ES-I3 (cell line): ENCODE results near the gene IDI2.
A peak's percentile ranks its signal among the peaks of the same experiment; 100 is the strongest.
"Not testable (repeated sequence)": the region's sequence is repeated elsewhere in the genome, so short reads cannot be mapped to it uniquely, and the experiment has no call there.

Experiments used
- H3K36me3 ChIP-seq: 2 replicates; pipeline ENCODE4 v1.6.1; 2013; ENCODE audit warnings: mild to moderate bottlenecking, low read length, control low read depth, moderate library complexity; ENCODE audit not compliant: insufficient read depth
- H3K4me1 ChIP-seq: 2 replicates; pipeline ENCODE4 v1.6.1; 2013; ENCODE audit warnings: mild to moderate bottlenecking, control low read depth, low read length; ENCODE audit not compliant: insufficient read depth
- H3K9ac ChIP-seq: 2 replicates; pipeline ENCODE4 v1.6.1; 2013; ENCODE audit warnings: low read depth, mild to moderate bottlenecking, low read length, moderate library complexity
- H3K9me3 ChIP-seq: 2 replicates; pipeline ENCODE4 v1.6.1; 2013; ENCODE audit warnings: mild to moderate bottlenecking, low read length, moderate library complexity; ENCODE audit not compliant: control insufficient read depth, insufficient read depth

The IDI2 gene

GRCh38 chr10:1054684-1055083, 29.0 kb upstream of the IDI2 start:
- Histone ChIP-seq H3K4me1 (peaks cover 9% of the 10 kb centered on the region), H3K36me3 (no peaks in the 10 kb centered on the region), H3K9ac (peak overlapping the region; percentile 70; the same call in 1 of the 2 replicates), H3K9me3 (no peaks in the 10 kb centered on the region)

GRCh38 chr10:1050554-1050953, 24.9 kb upstream of the IDI2 start:
- Histone ChIP-seq H3K4me1 (no peaks in the 10 kb centered on the region), H3K36me3 (no peaks in the 10 kb centered on the region), H3K9me3 (no peaks in the 10 kb centered on the region), H3K9ac (peak overlapping the region; percentile 81; the same call in 1 of the 2 replicates)

GRCh38 chr10:1050145-1050544, 24.5 kb upstream of the IDI2 start:
- Histone ChIP-seq H3K9me3 (no peaks in the 10 kb centered on the region), H3K36me3 (no peaks in the 10 kb centered on the region), H3K9ac (peak overlapping the region; percentile 81), H3K4me1 (no peaks in the 10 kb centered on the region)

- Histone ChIP-seq H3K4me1 (no peaks in the 10 kb centered on the region), H3K9ac (peak overlapping the region; percentile 81), H3K9me3 (no peaks in the 10 kb centered on the region), H3K36me3 (no peaks in the 10 kb centered on the region)
These were observed 23.8 kb upstream of the IDI2 start for GRCh38 chr10:1049425-1049958.

GRCh38 chr10:1048732-1049424, 23.2 kb upstream of the IDI2 start, which contains the start of gene IDI1:
Gene IDI1 (minus strand): TSS chr10:1049119. CDS start chr10:1049003, 116 bp downstream.
- Histone ChIP-seq H3K4me1 (no peaks in the 10 kb centered on the region), H3K36me3 (no peaks in the 10 kb centered on the region), H3K9me3 (no peaks in the 10 kb centered on the region), H3K9ac (peak within 1 kb of the TSS; percentile 81)

- Histone ChIP-seq H3K4me1 (no peaks in the 10 kb centered on the region), H3K36me3 (no peaks in the 10 kb centered on the region), H3K9me3 (no peaks in the 10 kb centered on the region), H3K9ac (peak overlapping the region; percentile 81)
These were observed 22.7 kb upstream of the IDI2 start for GRCh38 chr10:1048349-1048731.

GRCh38 chr10:1047937-1048336, 22.3 kb upstream of the IDI2 start:
- H3K9me3 ChIP-seq: no peaks in the 10 kb centered on the region
- no peaks in the 10 kb centered on the region for H3K4me1 ChIP-seq
- H3K36me3 ChIP-seq: no peaks in the 10 kb centered on the region

GRCh38 chr10:1045415-1045814, 19.8 kb upstream of the IDI2 start:
- H3K4me1 ChIP-seq: no peaks in the 10 kb centered on the region
- peaks cover 3% of the 10 kb centered on the region for H3K36me3 ChIP-seq
- H3K9me3 ChIP-seq: no peaks in the 10 kb centered on the region
- H3K9ac ChIP-seq: no peak overlapping the region

More at GRCh38 chr10:1047937-1048336, 22.3 kb upstream of the IDI2 start:
- peak overlapping the region; percentile 81 for H3K9ac ChIP-seq

- H3K9ac ChIP-seq: no peak overlapping the region
These were observed 19.3 kb upstream of the IDI2 start for GRCh38 chr10:1044964-1045363.

GRCh38 chr10:1044146-1044545, 18.5 kb upstream of the IDI2 start:
- Histone ChIP-seq H3K4me1 (no peaks in the 10 kb centered on the region), H3K9ac (no peak overlapping the region), H3K9me3 (no peaks in the 10 kb centered on the region), H3K36me3 (peaks cover 7% of the 10 kb centered on the region)

More at GRCh38 chr10:1044964-1045363, 19.3 kb upstream of the IDI2 start:
- no peaks in the 10 kb centered on the region for H3K9me3 ChIP-seq
- H3K36me3 ChIP-seq: peaks cover 7% of the 10 kb centered on the region
- no peaks in the 10 kb centered on the region for H3K4me1 ChIP-seq

GRCh38 chr10:1043532-1043995, 17.9 kb upstream of the IDI2 start:
- no peaks in the 10 kb centered on the region for H3K4me1 ChIP-seq
- H3K9me3 ChIP-seq: no peaks in the 10 kb centered on the region
- peaks cover 7% of the 10 kb centered on the region for H3K36me3 ChIP-seq
- H3K9ac ChIP-seq: no peak overlapping the region

- H3K9me3 ChIP-seq: no peaks in the 10 kb centered on the region
- peaks cover 7% of the 10 kb centered on the region for H3K36me3 ChIP-seq
- H3K9ac ChIP-seq: no peak overlapping the region
- no peaks in the 10 kb centered on the region for H3K4me1 ChIP-seq
These were observed 15.9 kb upstream of the IDI2 start for GRCh38 chr10:1041514-1041913.

- Histone ChIP-seq H3K9ac (no peak overlapping the region), H3K36me3 (peaks cover 7% of the 10 kb centered on the region), H3K9me3 (no peaks in the 10 kb centered on the region), H3K4me1 (no peaks in the 10 kb centered on the region)
These were observed 14.5 kb upstream of the IDI2 start for GRCh38 chr10:1040133-1040532.

- H3K9ac ChIP-seq, H3K4me1 ChIP-seq, H3K36me3 ChIP-seq, H3K9me3 ChIP-seq: not testable (repeated sequence)
These were observed 13.1 kb upstream of the IDI2 start for GRCh38 chr10:1038769-1039168.

- Histone ChIP-seq H3K9ac (no peak overlapping the region), H3K9me3 (no peaks in the 10 kb centered on the region), H3K4me1 (no peaks in the 10 kb centered on the region), H3K36me3 (0 out of 2 replicates have a peak, but pooled peaks cover 4% of the 10 kb centered on the region)
These were observed 11.4 kb upstream of the IDI2 start for GRCh38 chr10:1037098-1037497.
